Endothelial cell of umbilical vein (primary cell): ENCODE measurements around the gene TLN1. TPM values are rescaled to one million over a fixed set of nuclear protein-coding genes. Genes with fewer than 3 reads are reported as not detected.

Source experiments
- BruUV-seq: library from RNA; stranded (reverse); fragments of 400-500 nt; replicated peaks from 2 replicates; lab custom pipeline; 2021; lab: Mats Ljungman, UMichigan
- CTCF ChIA-PET: fragments of 300-600, 350-600 bp; sonication (Branson Sonifier 250); formaldehyde crosslinking; loops from one replicate; lab custom pipeline; 2021; ENCODE audit warnings: antibody characterized with exemption, inconsistent platforms; lab: Charles Lee
- POLR2A ChIA-PET: fragments of 300-600, 350-600 bp; sonication (Branson Sonifier 250); formaldehyde crosslinking; loops from one replicate; lab custom pipeline; 2021; ENCODE audit warnings: antibody characterized with exemption, inconsistent platforms; lab: Charles Lee
- DNase-seq: peaks from one replicate; pipeline ENCODE4 v3.0.0-alpha.2; 2011; ENCODE audit warnings: low read depth, low spot score
- FAIRE-seq: peaks from 2 replicates; lab custom pipeline; 2011; peaks lifted over from hg19 to GRCh38; lab: Jason Lieb, UNC
- H2AFZ ChIP-seq: 2 replicates; pipeline ENCODE4 v1.6.0; 2012; ENCODE audit warnings: low read depth, low read length, control low read depth, inconsistent platforms
- H3K27ac ChIP-seq: 2 replicates; pipeline ENCODE4 v1.5.1; 2011; ENCODE audit warnings: low read depth, mild to moderate bottlenecking, control low read depth, low read length, moderate library complexity; ENCODE audit not compliant: insufficient read depth
- H3K27me3 ChIP-seq, 2 experiments: 2 replicates each; pipeline versions ENCODE4 v1.6.0 to v1.6.1; 2011; ENCODE audit warnings: low read length in 2 of 2, mixed read lengths in 1 of 2; ENCODE audit not compliant: control insufficient read depth in 2 of 2, insufficient read depth in 2 of 2
- H3K36me3 ChIP-seq, 2 experiments: 2 replicates in 1 of 2; 3 replicates in 1 of 2; pipeline ENCODE4 v1.5.1; 2011; ENCODE audit warnings: low read length in 2 of 2, mild to moderate bottlenecking in 1 of 2, moderate library complexity in 1 of 2; ENCODE audit not compliant: control insufficient read depth in 2 of 2, insufficient read depth in 2 of 2; ENCODE audit errors: extremely low read depth in 1 of 2
- H3K4me1 ChIP-seq: 3 replicates; pipeline ENCODE4 v1.5.1; 2011; ENCODE audit warnings: mild to moderate bottlenecking, low read length; ENCODE audit not compliant: control insufficient read depth, insufficient read depth; ENCODE audit errors: extremely low read depth
- H3K4me2 ChIP-seq: 2 replicates; pipeline ENCODE4 v1.6.1; 2011; ENCODE audit warnings: low read length, control low read depth, mixed read lengths; ENCODE audit not compliant: insufficient read depth
- H3K4me3 ChIP-seq, 3 experiments: fragments of 200-600 bp in 1 of 3; sonication (generic), shearing (Covaris generic) in 1 of 3; replicated peaks in 1 of 3; 2 replicates each; pipeline ENCODE4 v1.5.1; 2011 to 2016; ENCODE audit warnings: control low read depth in 3 of 3, low read length in 3 of 3, mild to moderate bottlenecking in 2 of 3, inconsistent platforms in 1 of 3, low read depth in 1 of 3, moderate library complexity in 1 of 3; ENCODE audit not compliant: insufficient read depth in 1 of 3
- H3K79me2 ChIP-seq: 2 replicates; pipeline ENCODE4 v1.6.0; 2012; ENCODE audit warnings: low read length, inconsistent platforms; ENCODE audit not compliant: control insufficient read depth, insufficient read depth
- H3K9ac ChIP-seq: replicated peaks from 2 replicates; pipeline ENCODE3; 2011; ENCODE audit warnings: low read length, control low read depth; ENCODE audit not compliant: insufficient read depth; ENCODE audit errors: extremely low read depth
- H3K9me1 ChIP-seq: replicated peaks from 3 replicates; pipeline ENCODE4 v1.6.0; 2011; ENCODE audit warnings: mild to moderate bottlenecking, low read length; ENCODE audit not compliant: control insufficient read depth, insufficient read depth; ENCODE audit errors: extremely low read depth
- H3K9me3 ChIP-seq: replicated peaks from 2 replicates; pipeline ENCODE4 v1.5.1; 2012; ENCODE audit warnings: low read length, inconsistent platforms; ENCODE audit not compliant: control insufficient read depth, insufficient read depth
- H4K20me1 ChIP-seq: replicated peaks from 2 replicates; pipeline ENCODE3; 2011; ENCODE audit warnings: mild to moderate bottlenecking, low read length; ENCODE audit not compliant: control insufficient read depth, insufficient read depth; ENCODE audit errors: extremely low read depth
- CTCF ChIP-seq, 2 donors: IDR thresholded peaks; 1 replicate in 1 of 2; 2 replicates in 1 of 2; pipeline ENCODE4 v1.5.1; 2011; ENCODE audit warnings: low read length in 2 of 2, mild to moderate bottlenecking in 2 of 2, moderate library complexity in 2 of 2, control low read depth in 1 of 2, inconsistent platforms in 1 of 2, low read depth in 1 of 2; ENCODE audit not compliant: insufficient read depth in 1 of 2; ENCODE audit errors: extremely low read depth in 1 of 2
- EZH2 ChIP-seq: IDR thresholded peaks from 2 replicates; pipeline ENCODE4 v1.6.1; 2012; ENCODE audit warnings: borderline replicate concordance, low read depth, mild to moderate bottlenecking, moderate library complexity, low read length, inconsistent platforms; ENCODE audit not compliant: severe bottlenecking
- FOS ChIP-seq: IDR thresholded peaks from 2 replicates; pipeline ENCODE4 v1.6.1; 2011; ENCODE audit warnings: mild to moderate bottlenecking, low read length, moderate library complexity, borderline replicate concordance; ENCODE audit not compliant: insufficient read depth
- GATA2 ChIP-seq: IDR thresholded peaks from 2 replicates; pipeline ENCODE4 v1.7.0; 2011; ENCODE audit warnings: low read depth, mild to moderate bottlenecking, moderate library complexity, mixed read lengths, low read length; ENCODE audit not compliant: insufficient read length, insufficient read depth
- JUN ChIP-seq: IDR thresholded peaks from 2 replicates; pipeline ENCODE4 v1.6.1; 2011; ENCODE audit warnings: borderline replicate concordance, low read depth; ENCODE audit not compliant: insufficient read length, insufficient read depth
- MAX ChIP-seq: IDR thresholded peaks from 2 replicates; pipeline ENCODE4 v1.6.1; 2011; ENCODE audit not compliant: insufficient read depth, insufficient read length
- MYC ChIP-seq: IDR thresholded peaks from one replicate; pipeline ENCODE4 v1.6.1; 2011; ENCODE audit warnings: mild to moderate bottlenecking, low read depth, low read length
- POLR2A ChIP-seq: IDR thresholded peaks from 2 replicates; pipeline ENCODE4 v1.6.1; 2012; ENCODE audit warnings: low read depth, mild to moderate bottlenecking, control low read depth, low read length
- POLR2AphosphoS5 ChIP-seq: IDR thresholded peaks from 2 replicates; pipeline ENCODE4 v1.6.1; 2012; ENCODE audit warnings: low read depth, mild to moderate bottlenecking, control low read depth, low read length, moderate library complexity; ENCODE audit not compliant: insufficient read depth
- dilution Hi-C: fragments of 300-500 bp; cut with MboI; formaldehyde crosslinking; loops from one replicate; pipeline ENCODE4 v1.15.0; 2019; ENCODE audit warnings: low sequenced_read_pairs; ENCODE audit not compliant: extremely low pct_ligation_motif_present
- intact Hi-C: fragments of 100-400 bp; cut with micrococcal nuclease; formaldehyde crosslinking; loops from one replicate; pipeline ENCODE4 v1.10.0; 2022
- polyA plus RNA-seq, 4 experiments: library from polyadenylated mRNA; depleted of rRNA in 3 of 4; stranded (reverse) in 3 of 4; unstranded in 1 of 4; fragments of >200 nt; gene quantifications; 2 replicates each; pipeline versions ENCODE4 v1.2.1 to v1.2.3, GENCODE V29; 2011 to 2012; ENCODE audit warnings: missing spikeins in 1 of 4
- total RNA-seq: library from RNA; stranded (reverse); gene quantifications from 2 replicates; pipeline ENCODE4 v1.2.3, GENCODE V29; 2021

The TLN1 gene
- total and polyA plus RNA-seq, 2 donors (not counting 3 experiments of a cell fraction or from before 2014, with no cell fraction given): 120 to 450 TPM

GRCh38 chr9:35769763-35770162 is 37.8 kb upstream of the TLN1 start:
- Histone ChIP-seq H3K4me3 (no peak overlapping the region), H3K36me3 (no peaks in the 10 kb centered on the region), H3K27ac (no peak overlapping the region), H3K9me1 (no peaks in the 10 kb centered on the region), H4K20me1 (no peaks in the 10 kb centered on the region), H3K4me1 (peaks cover 22% of the 10 kb centered on the region), H3K4me2 (no peak overlapping the region), H2AFZ (no peak overlapping the region), H3K9ac (no peak overlapping the region), H3K79me2 (no peaks in the 10 kb centered on the region), H3K27me3 (no peaks in the 10 kb centered on the region), H3K9me3 (no peaks in the 10 kb centered on the region)
- DNase-seq (no peak), FAIRE-seq (no peak)
- intact Hi-C loops (loop anchor here (2.0 kb wide), 1 partner anchor 13 kb away; no protein-coding TSS in a partner anchor), dilution Hi-C loops (no loop called here)
- POLR2A ChIA-PET: no interaction called here
- CTCF ChIA-PET: interaction anchor here (0.9 to 2.7 kb wide), 4 partner anchors 9 to 20 kb away, joined by 3 to 21 read pairs (median 4); partner anchors contain the start of gene MSMP
- BruUV-seq: no TSS peak
- no peak for TF ChIP-seq POLR2AphosphoS5
- no peak for TF ChIP-seq CTCF (IDR thresholded peaks at IDR 0.05; ENCODE audit: extremely low read depth in 1 of 2, insufficient read depth in 1 of 2, low read depth in 1 of 2, low read length in 2 of 2)
- no peak for TF ChIP-seq JUN
- TF ChIP-seq FOS: no peak
- TF ChIP-seq POLR2A: no peak
- no peak for TF ChIP-seq GATA2
- no peak for TF ChIP-seq MYC
- no peak for TF ChIP-seq EZH2
- TF ChIP-seq MAX: no peak
